SK-N-SH (cell line): ENCODE data around the gene GHRL.

Experiments
- CTCF ChIP-seq: fragments of 200-600 bp; sonication (generic); IDR thresholded peaks from 2 replicates; pipeline ENCODE4 v1.6.1; 2017; ENCODE audit warnings: antibody characterized with exemption, mild to moderate bottlenecking, moderate library complexity
- EP300 ChIP-seq, 2 experiments: IDR thresholded peaks; 2 replicates each; pipeline versions ENCODE4 v1.4.0 to v1.6.1; 2012; ENCODE audit warnings: borderline replicate concordance in 1 of 2, low read depth in 1 of 2, low read length in 1 of 2
- EZH2phosphoT487 ChIP-seq: fragments of 200-600 bp; sonication (generic); IDR thresholded peaks from 2 replicates; pipeline ENCODE4 v1.6.1; 2017; ENCODE audit warnings: low read depth, mixed run types, mild to moderate bottlenecking, antibody characterized with exemption, moderate library complexity, borderline replicate concordance
- IRF3 ChIP-seq: fragments of 150-350 bp; IDR thresholded peaks from 2 replicates; pipeline ENCODE4 v1.6.1; 2016; ENCODE audit warnings: mild to moderate bottlenecking, low read depth, low read length
- MAX ChIP-seq: IDR thresholded peaks from 2 replicates; pipeline ENCODE4 v1.4.0; 2012; ENCODE audit warnings: low read depth
- NRF1 ChIP-seq: IDR thresholded peaks from 2 replicates; pipeline ENCODE4 v1.6.1; 2012; ENCODE audit warnings: low read depth, mild to moderate bottlenecking, low read length
- PBX3 ChIP-seq: IDR thresholded peaks from 2 replicates; pipeline ENCODE4; 2012
- POLR2AphosphoS5 ChIP-seq: IDR thresholded peaks from 2 replicates; pipeline ENCODE4 v1.6.1; 2012; ENCODE audit warnings: low read depth, low read length
- RCOR1 ChIP-seq: fragments of 150-350 bp; IDR thresholded peaks from 2 replicates; pipeline ENCODE4 v1.6.1; 2017; ENCODE audit warnings: antibody characterized with exemption, low read length
- TEAD4 ChIP-seq: IDR thresholded peaks from 2 replicates; pipeline ENCODE4 v1.4.0; 2012; ENCODE audit warnings: mild to moderate bottlenecking, borderline replicate concordance; ENCODE audit not compliant: insufficient read depth
- ZBTB33 ChIP-seq: IDR thresholded peaks from 2 replicates; pipeline ENCODE4 v1.4.0; 2012; ENCODE audit warnings: low read depth, borderline replicate concordance
- TF ChIP-seq, protein P1 (sequence below): IDR thresholded peaks from 2 replicates; pipeline ENCODE4 v1.6.1; 2012; ENCODE audit warnings: mild to moderate bottlenecking, low read depth, low read length, moderate library complexity
- TF ChIP-seq, protein P2 (sequence below): fragments of 150-350 bp; IDR thresholded peaks from 2 replicates; pipeline ENCODE4 v1.6.1; 2017; ENCODE audit warnings: antibody characterized with exemption, low read length, low read depth, borderline replicate concordance

DNA sequence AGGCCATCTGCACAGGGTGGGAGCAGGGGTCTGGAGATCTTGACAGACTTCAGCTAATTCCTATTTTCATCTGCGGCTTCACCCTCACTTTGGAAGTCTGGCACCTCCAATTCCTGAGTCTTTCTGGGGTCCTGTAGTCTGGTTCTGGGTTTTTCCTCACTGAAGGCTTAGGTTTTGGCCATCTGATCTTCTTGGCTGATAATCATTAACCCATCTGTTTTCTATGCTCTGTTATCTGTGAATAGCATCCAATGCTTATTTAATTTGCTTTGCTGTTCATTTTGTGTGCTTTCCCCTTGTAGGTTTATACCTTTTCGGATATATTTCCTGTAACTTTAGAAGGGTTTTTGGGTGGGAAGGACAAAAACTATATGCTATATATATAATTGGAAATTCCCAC is 26.9 kb downstream of the GHRL start:
- TF ChIP-seq CTCF = no peak
- TF ChIP-seq EP300 (IDR thresholded peaks at IDR 0.05; ENCODE audit: borderline replicate concordance in 1 of 2, low read depth in 1 of 2, low read length in 1 of 2) = no peak
- TF ChIP-seq, protein P1, sequence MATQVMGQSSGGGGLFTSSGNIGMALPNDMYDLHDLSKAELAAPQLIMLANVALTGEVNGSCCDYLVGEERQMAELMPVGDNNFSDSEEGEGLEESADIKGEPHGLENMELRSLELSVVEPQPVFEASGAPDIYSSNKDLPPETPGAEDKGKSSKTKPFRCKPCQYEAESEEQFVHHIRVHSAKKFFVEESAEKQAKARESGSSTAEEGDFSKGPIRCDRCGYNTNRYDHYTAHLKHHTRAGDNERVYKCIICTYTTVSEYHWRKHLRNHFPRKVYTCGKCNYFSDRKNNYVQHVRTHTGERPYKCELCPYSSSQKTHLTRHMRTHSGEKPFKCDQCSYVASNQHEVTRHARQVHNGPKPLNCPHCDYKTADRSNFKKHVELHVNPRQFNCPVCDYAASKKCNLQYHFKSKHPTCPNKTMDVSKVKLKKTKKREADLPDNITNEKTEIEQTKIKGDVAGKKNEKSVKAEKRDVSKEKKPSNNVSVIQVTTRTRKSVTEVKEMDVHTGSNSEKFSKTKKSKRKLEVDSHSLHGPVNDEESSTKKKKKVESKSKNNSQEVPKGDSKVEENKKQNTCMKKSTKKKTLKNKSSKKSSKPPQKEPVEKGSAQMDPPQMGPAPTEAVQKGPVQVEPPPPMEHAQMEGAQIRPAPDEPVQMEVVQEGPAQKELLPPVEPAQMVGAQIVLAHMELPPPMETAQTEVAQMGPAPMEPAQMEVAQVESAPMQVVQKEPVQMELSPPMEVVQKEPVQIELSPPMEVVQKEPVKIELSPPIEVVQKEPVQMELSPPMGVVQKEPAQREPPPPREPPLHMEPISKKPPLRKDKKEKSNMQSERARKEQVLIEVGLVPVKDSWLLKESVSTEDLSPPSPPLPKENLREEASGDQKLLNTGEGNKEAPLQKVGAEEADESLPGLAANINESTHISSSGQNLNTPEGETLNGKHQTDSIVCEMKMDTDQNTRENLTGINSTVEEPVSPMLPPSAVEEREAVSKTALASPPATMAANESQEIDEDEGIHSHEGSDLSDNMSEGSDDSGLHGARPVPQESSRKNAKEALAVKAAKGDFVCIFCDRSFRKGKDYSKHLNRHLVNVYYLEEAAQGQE = no peak
- no peak for TF ChIP-seq POLR2AphosphoS5
- TF ChIP-seq ZBTB33 = no peak
- TF ChIP-seq EZH2phosphoT487 = no peak
- TF ChIP-seq RCOR1 = no peak
- no peak for TF ChIP-seq MAX
- TF ChIP-seq IRF3 = no peak
- no peak for TF ChIP-seq TEAD4
- TF ChIP-seq NRF1 = no peak
- TF ChIP-seq PBX3 = no peak
- TF ChIP-seq, protein P2, sequence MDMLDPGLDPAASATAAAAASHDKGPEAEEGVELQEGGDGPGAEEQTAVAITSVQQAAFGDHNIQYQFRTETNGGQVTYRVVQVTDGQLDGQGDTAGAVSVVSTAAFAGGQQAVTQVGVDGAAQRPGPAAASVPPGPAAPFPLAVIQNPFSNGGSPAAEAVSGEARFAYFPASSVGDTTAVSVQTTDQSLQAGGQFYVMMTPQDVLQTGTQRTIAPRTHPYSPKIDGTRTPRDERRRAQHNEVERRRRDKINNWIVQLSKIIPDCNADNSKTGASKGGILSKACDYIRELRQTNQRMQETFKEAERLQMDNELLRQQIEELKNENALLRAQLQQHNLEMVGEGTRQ = no peak
